Activated CD8-positive, alpha-beta memory T cell treated with anti-CD3 and anti-CD28 coated beads, Interleukin-2, amount 50 U/mL, for 4 hours (primary cell): ENCODE results near the gene KRT37.

Source experiments
- DNase-seq: peaks from one replicate; pipeline ENCODE4 v3.0.0-alpha.2; 2020

The KRT37 gene

GRCh38 chr17:41424111-41424635, at the start of gene KRT37:
TSS of gene KRT37 (minus strand) at chr17:41424585. CDS start at chr17:41424523, 62 bp downstream.
- DNase-seq, result no peak

GRCh38 chr17:41468346-41468745, 44.0 kb upstream of the KRT37 start:
- no peak for DNase-seq

- DNase-seq, result no peak
These were observed 43.2 kb upstream of the KRT37 start for GRCh38 chr17:41467561-41467960.

GRCh38 chr17:41466988-41467387, 42.6 kb upstream of the KRT37 start, which contains the start of gene KRT32:
TSS of gene KRT32 (minus strand) at chr17:41467386. CDS start at chr17:41467325, 61 bp downstream.
- no peak for DNase-seq

- DNase-seq, result no peak
These were observed 40.3 kb upstream of the KRT37 start for GRCh38 chr17:41464682-41465081.

GRCh38 chr17:41464173-41464572, 39.8 kb upstream of the KRT37 start:
- DNase-seq, result no peak

- no peak for DNase-seq
These were observed 39.4 kb upstream of the KRT37 start for GRCh38 chr17:41463746-41464145.

GRCh38 chr17:41462705-41463104, 38.3 kb upstream of the KRT37 start:
- DNase-seq, result no peak

GRCh38 chr17:41457676-41458075, 33.3 kb upstream of the KRT37 start:
- no peak for DNase-seq

GRCh38 chr17:41456204-41456603, 31.8 kb upstream of the KRT37 start:
- DNase-seq, result no peak

GRCh38 chr17:41455236-41455635, 30.9 kb upstream of the KRT37 start:
- no peak for DNase-seq

- DNase-seq, result no peak
These were observed 28.7 kb upstream of the KRT37 start for GRCh38 chr17:41453066-41453465.

GRCh38 chr17:41452281-41452680, 27.9 kb upstream of the KRT37 start:
- DNase-seq, result no peak

GRCh38 chr17:41451154-41451728, 26.9 kb upstream of the KRT37 start:
- no peak for DNase-seq

GRCh38 chr17:41449008-41449407, 24.6 kb upstream of the KRT37 start:
- DNase-seq, result no peak

GRCh38 chr17:41448506-41448905, 24.1 kb upstream of the KRT37 start:
- no peak for DNase-seq

- no peak for DNase-seq
These were observed 22.4 kb upstream of the KRT37 start for GRCh38 chr17:41446806-41447205.

- DNase-seq, result no peak
These were observed 20.3 kb upstream of the KRT37 start for GRCh38 chr17:41444640-41445039.

GRCh38 chr17:41444186-41444585, 19.8 kb upstream of the KRT37 start:
- no peak for DNase-seq

GRCh38 chr17:41442739-41443138, 18.4 kb upstream of the KRT37 start:
- DNase-seq, result no peak

GRCh38 chr17:41440531-41441033, 16.2 kb upstream of the KRT37 start, which contains the start of gene KRT38:
TSS of gene KRT38 (minus strand) at chr17:41440983. CDS start at chr17:41440921, 62 bp downstream.
- DNase-seq, result no peak

GRCh38 chr17:41439375-41439774, 15.0 kb upstream of the KRT37 start:
- DNase-seq, result no peak

GRCh38 chr17:41437769-41438168, 13.4 kb upstream of the KRT37 start:
- no peak for DNase-seq

- DNase-seq, result no peak
These were observed 12.9 kb upstream of the KRT37 start for GRCh38 chr17:41437254-41437653.

- DNase-seq, result no peak
These were observed 10.0 kb upstream of the KRT37 start for GRCh38 chr17:41434415-41434814.
